Ishikawa (cell line): Measurements from ENCODE around the gene CCL7.

Experiments used
- EP300 ChIP-seq: IDR thresholded peaks from 2 replicates; pipeline ENCODE4 v1.6.1; 2012; ENCODE audit warnings: borderline replicate concordance
- RAD21 ChIP-seq: IDR thresholded peaks from 2 replicates; pipeline ENCODE4 v1.6.1; 2012; ENCODE audit warnings: low read depth
- TAF1 ChIP-seq: IDR thresholded peaks from 2 replicates; pipeline ENCODE4 v1.6.1; 2012; ENCODE audit warnings: low read depth, mild to moderate bottlenecking
- TCF12 ChIP-seq: IDR thresholded peaks from 2 replicates; pipeline ENCODE4 v1.6.1; 2012; ENCODE audit warnings: low read depth
- YY1 ChIP-seq: IDR thresholded peaks from 2 replicates; pipeline ENCODE4 v1.6.1; 2012; ENCODE audit warnings: low read depth
- ZBTB7A ChIP-seq: IDR thresholded peaks from 2 replicates; pipeline ENCODE4 v1.6.1; 2012; ENCODE audit warnings: low read depth
- TF ChIP-seq, protein P1 (sequence below): IDR thresholded peaks from 2 replicates; pipeline ENCODE4 v1.6.1; 2012
- TF ChIP-seq, protein P2 (sequence below): IDR thresholded peaks from 2 replicates; pipeline ENCODE4 v1.6.1; 2012
- TF ChIP-seq, protein P3 (sequence below): IDR thresholded peaks from 2 replicates; pipeline ENCODE4 v1.6.1; 2012; ENCODE audit warnings: low read depth, mild to moderate bottlenecking

DNA sequence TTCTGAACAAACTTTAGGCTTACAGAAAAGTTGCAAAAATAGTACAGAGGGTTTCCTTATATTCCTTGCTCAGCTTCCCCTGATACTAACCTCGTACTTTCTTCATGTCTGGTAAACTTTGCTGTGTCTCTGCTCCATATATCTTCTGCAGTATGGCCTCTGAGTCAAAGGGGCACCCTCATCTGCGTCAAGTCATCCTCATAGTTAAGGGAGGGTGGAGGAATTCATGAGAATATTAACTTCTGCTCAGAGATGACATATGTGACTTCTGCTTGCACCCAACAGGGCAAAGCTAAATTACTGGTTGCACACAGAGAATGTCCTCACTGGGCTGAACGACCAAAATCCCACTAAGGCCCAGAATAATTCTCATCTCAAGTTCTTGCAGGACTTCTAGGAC, 4.3 kb upstream of the CCL7 start:
- TF ChIP-seq EP300 (no peak), RAD21 (no peak), YY1 (no peak), TCF12 (no peak), TAF1 (no peak), ZBTB7A (no peak)
- TF ChIP-seq, protein P1, sequence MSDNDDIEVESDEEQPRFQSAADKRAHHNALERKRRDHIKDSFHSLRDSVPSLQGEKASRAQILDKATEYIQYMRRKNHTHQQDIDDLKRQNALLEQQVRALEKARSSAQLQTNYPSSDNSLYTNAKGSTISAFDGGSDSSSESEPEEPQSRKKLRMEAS = no peak
- TF ChIP-seq, protein P2, sequence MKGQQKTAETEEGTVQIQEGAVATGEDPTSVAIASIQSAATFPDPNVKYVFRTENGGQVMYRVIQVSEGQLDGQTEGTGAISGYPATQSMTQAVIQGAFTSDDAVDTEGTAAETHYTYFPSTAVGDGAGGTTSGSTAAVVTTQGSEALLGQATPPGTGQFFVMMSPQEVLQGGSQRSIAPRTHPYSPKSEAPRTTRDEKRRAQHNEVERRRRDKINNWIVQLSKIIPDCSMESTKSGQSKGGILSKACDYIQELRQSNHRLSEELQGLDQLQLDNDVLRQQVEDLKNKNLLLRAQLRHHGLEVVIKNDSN = no peak
- TF ChIP-seq, protein P3, sequence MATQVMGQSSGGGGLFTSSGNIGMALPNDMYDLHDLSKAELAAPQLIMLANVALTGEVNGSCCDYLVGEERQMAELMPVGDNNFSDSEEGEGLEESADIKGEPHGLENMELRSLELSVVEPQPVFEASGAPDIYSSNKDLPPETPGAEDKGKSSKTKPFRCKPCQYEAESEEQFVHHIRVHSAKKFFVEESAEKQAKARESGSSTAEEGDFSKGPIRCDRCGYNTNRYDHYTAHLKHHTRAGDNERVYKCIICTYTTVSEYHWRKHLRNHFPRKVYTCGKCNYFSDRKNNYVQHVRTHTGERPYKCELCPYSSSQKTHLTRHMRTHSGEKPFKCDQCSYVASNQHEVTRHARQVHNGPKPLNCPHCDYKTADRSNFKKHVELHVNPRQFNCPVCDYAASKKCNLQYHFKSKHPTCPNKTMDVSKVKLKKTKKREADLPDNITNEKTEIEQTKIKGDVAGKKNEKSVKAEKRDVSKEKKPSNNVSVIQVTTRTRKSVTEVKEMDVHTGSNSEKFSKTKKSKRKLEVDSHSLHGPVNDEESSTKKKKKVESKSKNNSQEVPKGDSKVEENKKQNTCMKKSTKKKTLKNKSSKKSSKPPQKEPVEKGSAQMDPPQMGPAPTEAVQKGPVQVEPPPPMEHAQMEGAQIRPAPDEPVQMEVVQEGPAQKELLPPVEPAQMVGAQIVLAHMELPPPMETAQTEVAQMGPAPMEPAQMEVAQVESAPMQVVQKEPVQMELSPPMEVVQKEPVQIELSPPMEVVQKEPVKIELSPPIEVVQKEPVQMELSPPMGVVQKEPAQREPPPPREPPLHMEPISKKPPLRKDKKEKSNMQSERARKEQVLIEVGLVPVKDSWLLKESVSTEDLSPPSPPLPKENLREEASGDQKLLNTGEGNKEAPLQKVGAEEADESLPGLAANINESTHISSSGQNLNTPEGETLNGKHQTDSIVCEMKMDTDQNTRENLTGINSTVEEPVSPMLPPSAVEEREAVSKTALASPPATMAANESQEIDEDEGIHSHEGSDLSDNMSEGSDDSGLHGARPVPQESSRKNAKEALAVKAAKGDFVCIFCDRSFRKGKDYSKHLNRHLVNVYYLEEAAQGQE = no peak
